ENCODE results near the gene SLC6A7.

SLC6A7 gene

DNA sequence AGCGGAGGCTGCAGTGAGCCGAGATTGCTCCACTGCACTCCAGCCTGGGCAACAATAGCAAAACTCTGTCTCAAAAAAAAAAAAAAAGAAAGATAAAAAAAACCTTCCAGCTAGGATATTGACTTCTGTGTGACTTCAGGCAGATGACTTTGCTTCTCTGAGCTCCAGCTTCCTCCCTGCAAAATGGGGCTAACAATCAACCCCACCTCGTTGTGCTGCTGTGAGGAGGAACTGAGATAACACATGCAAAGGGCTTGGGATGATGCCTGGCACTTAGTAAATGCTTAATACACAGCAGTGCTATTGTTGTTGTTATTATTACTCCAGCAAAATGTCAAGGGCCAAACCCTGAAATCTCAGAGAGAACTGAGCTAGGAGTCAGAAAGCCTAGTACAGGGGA lies 26.8 kb upstream of the SLC6A7 start:
- DNase-seq, result no peak
- no peaks in the 10 kb centered on the region for H3K4me1 Mint-ChIP-seq

DNA sequence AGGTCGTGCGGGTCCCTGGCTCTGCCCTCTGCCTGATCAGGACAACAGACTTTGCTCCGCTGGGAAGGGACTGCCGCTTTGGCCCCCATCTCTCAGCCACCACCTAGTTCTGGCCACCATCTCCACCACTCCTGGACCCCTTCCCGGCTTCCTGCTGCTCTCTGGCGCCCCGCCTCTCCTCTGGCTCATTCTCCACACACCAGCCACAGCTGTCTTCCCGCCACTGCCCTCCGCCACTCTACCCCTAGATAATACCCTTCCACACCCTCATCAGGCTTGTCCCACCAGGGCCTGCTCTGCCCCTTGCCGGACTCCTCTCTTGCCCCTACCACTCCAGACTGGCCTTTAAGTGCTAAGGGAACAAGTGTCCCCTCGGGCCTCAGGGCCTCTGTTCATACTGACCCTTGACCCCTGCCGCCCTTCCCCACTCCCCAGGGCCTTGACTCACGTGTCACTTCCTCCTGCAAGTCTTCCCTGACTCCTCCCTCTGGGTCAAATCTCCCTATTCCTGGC lies 26.3 kb upstream of the SLC6A7 start:
- no peak overlapping the region for H3K4me3 Mint-ChIP-seq
- no peaks in the 10 kb centered on the region for H3K4me1 Mint-ChIP-seq
- H3K27ac Mint-ChIP-seq, result no peak overlapping the region
- no peak for DNase-seq
- H3K27me3 Mint-ChIP-seq, result peaks cover 43% of the 10 kb centered on the region
- ATAC-seq, result no peak
- no peaks in the 10 kb centered on the region for H3K9me3 Mint-ChIP-seq

More for the DNA sequence above, 26.8 kb upstream of the SLC6A7 start:
- no peaks in the 10 kb centered on the region for H3K9me3 Mint-ChIP-seq
- H3K27me3 Mint-ChIP-seq, result peaks cover 37% of the 10 kb centered on the region
- H3K27ac Mint-ChIP-seq, result no peak overlapping the region
- ATAC-seq, result no peak
- H3K4me3 Mint-ChIP-seq, result no peak overlapping the region

DNA sequence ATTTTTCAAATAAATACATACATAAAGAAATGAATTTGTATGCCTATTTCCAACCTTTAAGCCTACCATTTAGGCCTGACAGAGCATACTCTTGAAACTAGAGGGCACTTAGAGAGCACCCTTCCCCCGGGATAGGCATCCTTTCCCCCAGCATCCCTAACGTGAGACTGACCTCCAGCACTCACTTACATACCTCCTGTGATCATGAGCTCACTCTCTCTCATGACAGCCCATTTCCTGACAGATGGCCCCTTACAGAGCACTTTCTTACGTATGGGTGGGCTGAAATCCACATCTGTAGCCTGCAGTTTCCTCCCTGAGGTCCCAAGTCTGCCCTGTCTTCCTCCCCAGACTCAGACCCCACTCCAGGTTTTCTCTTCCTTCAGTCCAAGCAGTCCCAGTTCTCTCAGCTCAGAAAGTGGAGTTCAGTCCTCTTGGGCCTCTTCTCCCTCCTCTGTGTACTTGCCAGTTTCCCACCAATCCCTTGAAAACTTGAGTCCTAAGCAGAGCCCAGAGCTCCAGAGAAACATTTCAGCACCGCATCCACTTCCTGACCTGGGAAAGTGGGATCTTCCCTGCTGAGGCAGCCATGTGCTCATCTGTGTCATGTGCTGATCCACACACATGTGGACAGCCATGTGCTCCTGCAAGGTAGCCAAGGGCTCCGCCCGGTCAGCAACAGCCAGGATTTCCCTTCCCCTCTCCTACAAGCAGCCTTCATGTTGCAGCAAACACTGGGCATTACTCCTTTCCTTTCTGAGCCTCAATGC lies 25.5 kb upstream of the SLC6A7 start:
- H3K9me3 Mint-ChIP-seq, result no peaks in the 10 kb centered on the region
- no peak overlapping the region for H3K4me3 Mint-ChIP-seq
- ATAC-seq (no peak), DNase-seq (no peak)
- peaks cover 50% of the 10 kb centered on the region for H3K27me3 Mint-ChIP-seq
- H3K4me1 Mint-ChIP-seq, result no peaks in the 10 kb centered on the region
- H3K27ac Mint-ChIP-seq, result no peak overlapping the region

DNA sequence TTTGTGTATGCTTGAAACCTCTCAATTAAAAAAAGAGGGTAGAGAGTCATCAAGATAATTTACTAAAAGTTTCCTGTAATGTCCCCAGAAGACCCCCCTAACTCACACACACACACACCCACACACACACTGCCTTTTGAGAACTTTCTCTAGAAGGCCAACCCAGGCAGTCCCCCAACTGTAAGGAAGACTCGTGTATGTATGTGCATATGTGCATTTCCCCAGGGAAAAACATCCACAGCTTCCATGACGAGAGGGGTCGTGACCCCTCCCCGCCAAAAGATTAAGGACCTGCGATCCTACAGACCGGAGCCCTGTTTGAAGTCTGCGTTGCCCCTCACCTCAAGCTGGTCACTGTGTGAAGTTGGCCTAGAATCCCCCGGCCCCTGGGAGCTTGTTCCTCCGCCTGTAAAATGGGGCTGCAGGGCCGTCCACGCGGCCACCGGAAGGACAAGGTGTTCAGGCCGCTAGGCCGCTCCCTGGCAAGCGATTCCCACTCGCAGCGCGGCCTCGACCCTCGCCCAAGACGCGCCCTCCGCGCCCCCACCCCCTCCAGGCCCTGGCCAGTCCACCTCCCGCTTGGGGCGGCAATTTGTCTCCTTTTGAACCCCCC lies 23.7 kb upstream of the SLC6A7 start:
- no peak overlapping the region for H3K4me3 Mint-ChIP-seq
- H3K27ac Mint-ChIP-seq, result no peak overlapping the region
- ATAC-seq (no peak), DNase-seq (no peak)
- no peaks in the 10 kb centered on the region for H3K4me1 Mint-ChIP-seq
- H3K27me3 Mint-ChIP-seq, result peaks cover 62% of the 10 kb centered on the region
- no peaks in the 10 kb centered on the region for H3K9me3 Mint-ChIP-seq

DNA sequence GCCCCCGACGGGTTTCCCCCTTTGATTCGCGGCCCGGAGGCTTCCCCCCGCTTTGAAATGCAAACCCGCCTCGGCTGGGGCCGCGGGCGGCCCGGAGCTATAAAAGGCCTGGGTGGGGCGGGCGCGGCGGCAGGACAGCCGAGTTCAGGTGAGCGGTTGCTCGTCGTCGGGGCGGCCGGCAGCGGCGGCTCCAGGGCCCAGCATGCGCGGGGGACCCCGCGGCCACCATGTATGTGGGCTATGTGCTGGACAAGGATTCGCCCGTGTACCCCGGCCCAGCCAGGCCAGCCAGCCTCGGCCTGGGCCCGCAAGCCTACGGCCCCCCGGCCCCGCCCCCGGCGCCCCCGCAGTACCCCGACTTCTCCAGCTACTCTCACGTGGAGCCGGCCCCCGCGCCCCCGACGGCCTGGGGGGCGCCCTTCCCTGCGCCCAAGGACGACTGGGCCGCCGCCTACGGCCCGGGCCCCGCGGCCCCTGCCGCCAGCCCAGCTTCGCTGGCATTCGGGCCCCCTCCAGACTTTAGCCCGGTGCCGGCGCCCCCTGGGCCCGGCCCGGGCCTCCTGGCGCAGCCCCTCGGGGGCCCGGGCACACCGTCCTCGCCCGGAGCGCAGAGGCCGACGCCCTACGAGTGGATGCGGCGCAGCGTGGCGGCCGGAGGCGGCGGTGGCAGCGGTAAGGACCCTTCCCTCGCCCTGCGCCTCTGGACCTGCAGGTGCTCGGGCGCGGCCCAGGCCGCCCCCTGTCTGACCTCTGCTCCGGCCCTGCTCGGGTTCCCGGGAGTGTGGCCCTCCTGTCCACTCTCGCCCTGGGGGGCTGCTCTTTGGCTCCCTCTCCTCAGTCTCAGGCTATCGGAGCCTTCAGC lies 23.0 kb upstream of the SLC6A7 start, which contains the start of gene CDX1:
Gene CDX1, plus strand, starts transcription at position 129 of the 862 bp plus-strand sequence. Its CDS starts 99 bp downstream, at position 228.
- H3K4me3 Mint-ChIP-seq, result no peak within 1 kb of the TSS
- no peaks in the 10 kb centered on the region for H3K4me1 Mint-ChIP-seq
- H3K27me3 Mint-ChIP-seq, result peaks cover 68% of the 10 kb centered on the region
- no peak within 1 kb of the TSS for H3K27ac Mint-ChIP-seq
- ATAC-seq (peak; percentile 34), DNase-seq (no peak)
- no peaks in the 10 kb centered on the region for H3K9me3 Mint-ChIP-seq

DNA sequence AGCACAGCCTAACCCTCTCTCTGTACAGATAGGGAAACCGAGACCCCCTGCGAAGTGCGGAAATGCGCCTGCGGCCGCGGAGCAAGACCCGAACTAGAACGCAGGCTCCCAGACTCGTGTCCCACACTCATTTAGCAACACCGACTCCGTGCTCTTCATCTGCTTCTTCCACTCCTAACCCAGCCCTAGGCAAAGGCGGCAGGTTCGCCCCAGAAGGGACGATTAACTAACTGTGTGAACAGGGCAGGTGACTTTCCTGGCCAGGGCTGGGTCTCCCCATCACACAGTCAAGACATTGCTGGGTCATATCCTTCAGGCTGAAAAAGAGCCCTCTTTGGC lies 22.4 kb upstream of the SLC6A7 start:
- Mint-ChIP-seq H3K27ac (no peak overlapping the region), H3K4me3 (no peak overlapping the region), H3K4me1 (no peaks in the 10 kb centered on the region), H3K27me3 (peaks cover 74% of the 10 kb centered on the region), H3K9me3 (no peaks in the 10 kb centered on the region)
- ATAC-seq (no peak), DNase-seq (no peak)

DNA sequence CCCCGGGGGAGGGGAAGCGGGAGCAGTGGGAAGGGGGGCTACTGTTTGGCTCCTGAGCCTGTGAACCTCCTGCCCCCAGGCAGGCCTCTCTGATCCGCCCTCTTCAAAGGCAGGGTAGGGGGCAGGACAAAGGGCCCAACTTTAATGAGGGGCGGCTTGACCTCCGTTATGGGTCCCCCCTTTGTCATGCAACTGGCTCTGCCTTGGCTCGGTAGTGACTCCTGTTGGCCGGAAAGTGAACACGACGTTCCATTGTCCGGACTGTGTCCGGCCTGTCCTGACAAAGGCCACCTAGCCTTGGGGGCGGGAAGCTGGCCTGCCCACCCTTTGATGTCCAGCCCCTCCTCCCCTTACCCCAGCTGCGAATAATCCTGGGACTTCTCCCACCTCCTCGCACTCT lies 22.0 kb upstream of the SLC6A7 start:
- ATAC-seq (no peak), DNase-seq (no peak)
- Mint-ChIP-seq H3K27me3 (peaks cover 77% of the 10 kb centered on the region), H3K27ac (no peak overlapping the region), H3K4me3 (no peak overlapping the region), H3K9me3 (no peaks in the 10 kb centered on the region), H3K4me1 (no peaks in the 10 kb centered on the region)

DNA sequence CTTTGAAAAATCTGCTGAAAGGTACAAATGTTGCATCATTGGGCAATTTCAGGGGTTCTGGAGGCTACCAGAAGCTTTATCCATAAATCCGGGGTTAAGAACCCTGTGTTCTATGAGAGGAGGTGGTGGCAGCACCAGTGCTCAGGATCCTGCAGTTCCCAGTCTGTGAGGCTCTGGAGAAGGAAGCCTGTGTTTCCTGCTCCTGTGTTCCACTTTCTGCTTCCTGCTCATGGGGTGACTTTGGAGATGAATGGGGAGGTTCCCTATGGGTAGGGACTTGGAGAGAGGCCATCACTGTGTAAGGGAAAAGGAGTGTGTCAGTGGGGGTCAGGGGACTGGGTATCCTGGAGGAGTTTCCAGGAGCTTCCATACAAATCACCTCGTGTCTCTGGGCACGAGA lies 21.0 kb upstream of the SLC6A7 start:
- Mint-ChIP-seq H3K27ac (no peak overlapping the region), H3K27me3 (peaks cover 86% of the 10 kb centered on the region), H3K4me3 (no peak overlapping the region), H3K4me1 (no peaks in the 10 kb centered on the region), H3K9me3 (no peaks in the 10 kb centered on the region)
- no peak for ATAC-seq
- no peak for DNase-seq

DNA sequence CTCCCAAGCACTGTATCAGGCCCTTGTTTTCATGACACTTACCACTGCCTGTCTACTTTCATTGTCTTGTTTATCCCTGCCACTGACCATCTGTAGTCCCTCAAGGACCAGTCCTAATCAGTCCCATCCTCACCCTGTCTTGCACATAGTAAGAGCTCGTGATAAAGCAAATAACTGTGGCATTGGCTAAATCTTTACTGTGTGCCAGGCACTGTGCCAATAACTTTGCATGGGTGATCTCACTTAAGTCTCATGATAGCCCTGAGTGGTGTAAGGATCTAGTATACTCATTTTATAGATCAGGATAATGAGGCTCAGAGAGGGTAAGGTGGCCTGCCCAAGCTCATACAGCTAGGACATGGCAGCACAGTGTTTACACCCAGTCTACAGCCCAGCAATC lies 17.7 kb upstream of the SLC6A7 start:
- peak; percentile 27 for ATAC-seq
- DNase-seq, result no peak
- H3K4me1 Mint-ChIP-seq, result no peaks in the 10 kb centered on the region
- no peak overlapping the region for H3K27ac Mint-ChIP-seq
- no peaks in the 10 kb centered on the region for H3K9me3 Mint-ChIP-seq
- H3K4me3 Mint-ChIP-seq, result no peak overlapping the region
- peaks cover 68% of the 10 kb centered on the region for H3K27me3 Mint-ChIP-seq

DNA sequence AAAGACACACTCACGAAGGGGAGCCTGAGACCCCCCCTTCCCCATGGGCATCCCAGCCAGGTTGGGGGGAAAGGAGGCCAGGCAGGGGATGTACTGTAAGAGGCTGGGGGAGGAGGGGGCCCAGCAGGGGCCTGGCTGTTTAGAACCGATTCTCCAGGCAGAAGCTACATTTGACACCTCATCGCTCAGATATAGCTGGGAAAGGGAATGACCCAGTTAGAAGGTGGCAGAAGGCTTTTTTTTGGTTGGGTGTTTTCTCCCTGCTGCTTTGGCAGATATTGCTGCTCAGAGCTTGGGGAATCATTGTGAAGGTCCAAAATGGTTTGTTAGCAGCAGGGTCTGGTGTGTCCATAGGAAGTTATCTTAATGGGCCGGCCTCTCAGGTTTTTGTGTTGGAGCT lies 17.3 kb upstream of the SLC6A7 start:
- peaks cover 64% of the 10 kb centered on the region for H3K27me3 Mint-ChIP-seq
- ATAC-seq, result no peak
- no peak overlapping the region for H3K4me3 Mint-ChIP-seq

DNA sequence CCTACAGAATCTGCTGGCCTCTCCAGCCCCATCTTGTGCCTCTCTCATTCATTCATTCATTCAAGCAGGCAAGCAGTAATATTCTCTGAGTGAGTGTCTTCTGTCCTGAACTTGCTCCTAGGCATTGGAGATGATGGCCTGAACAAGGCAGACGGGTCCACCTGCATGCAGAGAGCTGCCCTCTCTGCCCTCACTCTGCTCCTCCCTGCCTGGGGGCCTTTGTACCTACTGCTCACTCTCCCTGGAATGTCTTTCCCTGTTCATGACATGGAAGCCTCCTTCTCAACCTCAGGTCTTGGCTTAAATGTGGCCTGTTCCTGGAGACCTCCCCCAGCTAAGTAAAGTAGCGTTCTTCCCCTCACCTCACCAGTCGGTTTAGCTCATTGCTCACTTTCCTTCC lies 16.7 kb upstream of the SLC6A7 start:
- H3K9me3 Mint-ChIP-seq, result no peaks in the 10 kb centered on the region
- DNase-seq, result no peak
- H3K4me1 Mint-ChIP-seq, result no peaks in the 10 kb centered on the region
- no peak overlapping the region for H3K27ac Mint-ChIP-seq
- H3K27me3 Mint-ChIP-seq, result peaks cover 58% of the 10 kb centered on the region
- ATAC-seq, result no peak
- no peak overlapping the region for H3K4me3 Mint-ChIP-seq

More for the DNA sequence above, 17.3 kb upstream of the SLC6A7 start:
- H3K27ac Mint-ChIP-seq, result no peak overlapping the region
- no peaks in the 10 kb centered on the region for H3K9me3 Mint-ChIP-seq
- no peak for DNase-seq
- H3K4me1 Mint-ChIP-seq, result no peaks in the 10 kb centered on the region

DNA sequence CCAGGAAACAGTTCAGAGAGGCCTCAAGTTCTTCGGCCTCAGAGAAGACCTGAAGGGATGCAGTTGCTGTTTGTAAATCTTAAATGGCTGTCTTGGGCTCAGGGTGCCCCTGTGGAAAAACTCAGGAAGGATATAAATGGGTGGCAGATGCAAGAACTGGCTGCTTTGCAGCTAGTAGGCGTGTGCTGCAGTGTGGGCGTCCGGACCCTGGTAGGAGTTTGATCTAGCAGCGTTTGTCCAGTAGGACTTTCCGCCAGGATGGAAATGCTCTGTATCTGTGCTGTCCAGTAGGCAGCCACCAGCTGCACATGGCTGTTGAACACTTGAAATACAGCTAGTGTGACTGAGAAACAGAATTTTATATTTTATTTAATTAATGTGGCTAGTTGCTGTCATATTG lies 15.6 kb upstream of the SLC6A7 start:
- H3K27ac Mint-ChIP-seq, result no peak overlapping the region

DNA sequence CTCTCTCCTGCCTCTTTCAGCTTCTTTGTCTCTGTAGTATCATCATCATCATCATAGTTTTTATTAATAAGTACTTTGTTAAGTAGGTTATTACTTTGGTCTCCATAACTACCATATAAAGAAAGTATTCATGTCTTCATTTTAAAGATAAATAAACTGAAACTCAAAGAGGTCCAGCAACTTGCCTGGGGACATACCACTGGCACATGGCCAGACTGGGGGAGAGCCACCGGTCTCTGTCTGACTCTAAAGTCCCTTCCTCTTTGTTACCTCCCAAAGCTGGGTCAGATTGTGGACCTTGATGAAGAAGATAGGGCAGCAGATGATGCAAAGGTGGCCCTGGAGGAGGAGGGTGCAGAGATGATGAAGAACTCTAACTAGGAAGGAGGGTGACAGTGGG lies 14.8 kb upstream of the SLC6A7 start:
- Mint-ChIP-seq H3K27me3 (peaks cover 39% of the 10 kb centered on the region), H3K4me1 (no peaks in the 10 kb centered on the region), H3K4me3 (no peak overlapping the region), H3K27ac (no peak overlapping the region), H3K9me3 (no peaks in the 10 kb centered on the region)
- no peak for ATAC-seq
- no peak for DNase-seq

More for the DNA sequence above, 15.6 kb upstream of the SLC6A7 start:
- Mint-ChIP-seq H3K4me3 (no peak overlapping the region), H3K9me3 (no peaks in the 10 kb centered on the region), H3K4me1 (no peaks in the 10 kb centered on the region), H3K27me3 (peaks cover 47% of the 10 kb centered on the region)
- DNase-seq (no peak), ATAC-seq (no peak)

DNA sequence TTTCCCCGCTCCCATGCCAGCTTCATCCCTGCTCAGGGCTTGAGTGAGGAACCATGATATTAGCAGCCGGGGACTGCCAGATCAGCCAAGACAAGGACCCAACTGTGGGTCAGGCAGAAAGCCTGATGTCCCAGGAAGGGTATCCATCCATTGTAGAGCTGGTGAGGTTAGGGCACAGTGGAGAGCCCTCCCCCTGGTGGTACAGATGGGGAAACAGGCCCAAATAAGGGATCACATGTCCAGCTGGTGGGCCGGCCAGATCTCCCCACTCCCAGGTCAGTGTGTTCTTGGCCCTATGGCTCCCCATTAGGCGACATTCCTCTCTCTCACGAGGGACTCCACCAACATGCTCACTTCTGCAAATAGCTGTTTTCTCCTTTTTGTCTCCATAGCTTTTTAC lies 14.3 kb upstream of the SLC6A7 start:
- Mint-ChIP-seq H3K27me3 (peaks cover 35% of the 10 kb centered on the region), H3K4me3 (no peak overlapping the region), H3K27ac (no peak overlapping the region), H3K4me1 (no peaks in the 10 kb centered on the region), H3K9me3 (no peaks in the 10 kb centered on the region)
- peak; percentile 32 for ATAC-seq
- DNase-seq, result no peak

DNA sequence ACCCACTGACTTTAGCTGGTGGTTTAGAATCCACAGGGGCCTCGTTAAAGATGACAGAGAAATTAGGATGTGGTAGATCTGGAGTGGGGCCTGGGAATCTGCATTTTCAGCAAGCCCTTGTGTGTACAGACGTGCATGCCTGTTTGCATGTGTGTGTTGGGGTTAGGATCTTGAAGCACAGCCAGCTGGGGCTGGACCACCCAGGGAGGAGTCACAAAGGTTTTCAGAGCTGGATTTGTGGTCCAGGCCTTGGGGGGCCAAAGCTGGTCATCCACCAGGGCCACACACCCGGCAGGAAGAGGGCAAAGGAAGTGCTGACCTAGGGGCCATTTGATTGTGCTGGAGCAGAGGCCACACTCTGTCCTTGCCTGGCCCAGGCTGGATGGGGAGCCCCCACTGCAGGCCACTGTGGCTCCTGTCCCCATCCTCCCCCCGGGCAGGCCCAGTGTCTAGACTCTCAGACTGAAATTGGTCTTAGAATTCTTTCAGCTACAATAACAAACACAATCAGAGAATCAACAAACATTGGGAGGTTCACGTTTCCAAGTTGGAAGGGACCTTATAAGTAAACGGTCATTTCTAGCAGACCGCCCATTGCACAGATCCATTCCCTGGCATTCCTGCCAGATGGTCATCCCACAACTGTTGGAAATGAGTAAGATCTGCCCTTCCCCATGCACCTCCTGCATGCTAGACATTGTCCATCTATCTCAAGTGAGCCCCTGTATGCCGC lies 13.0 kb upstream of the SLC6A7 start:
- no peak for ATAC-seq
- Mint-ChIP-seq H3K4me1 (no peaks in the 10 kb centered on the region), H3K9me3 (no peaks in the 10 kb centered on the region), H3K4me3 (no peak overlapping the region), H3K27ac (no peak overlapping the region), H3K27me3 (peaks cover 21% of the 10 kb centered on the region)
- no peak for DNase-seq

Measured in stimulated activated naive CD8-positive, alpha-beta T cell treated with anti-CD3 and anti-CD28 coated beads, Interleukin-15, amount 100 ng/mL, for 72 hours (primary cell).